Prostate gland (tissue), 2 donors: Measurements from ENCODE around the gene THAP4.

Source experiments
- CTCF ChIP-seq, 4 experiments: fragments of 200-600 bp in 2 of 4; fragments of 450-650 bp in 2 of 4; sonication (generic) in 2 of 4; IDR thresholded peaks; 1 replicate in 3 of 4; 2 replicates in 1 of 4; pipeline ENCODE4 v1.5.1; 2016 to 2019; ENCODE audit warnings: antibody characterized with exemption in 4 of 4, mild to moderate bottlenecking in 2 of 4, moderate library complexity in 2 of 4
- POLR2AphosphoS5 ChIP-seq: sonication (generic); formaldehyde crosslinking; IDR thresholded peaks from one replicate; pipeline ENCODE4 v1.6.1; 2017; ENCODE audit warnings: antibody characterized with exemption

GRCh38 chr2:241668354-241668753 is 31.4 kb upstream of the THAP4 start:
- TF ChIP-seq CTCF (IDR thresholded peaks at IDR 0.05), result no peak
- no peak for TF ChIP-seq POLR2AphosphoS5
